B cell (primary cell): Measurements from ENCODE around the gene KIAA0232. TPM values are rescaled to one million over a fixed set of nuclear protein-coding genes. Genes with fewer than 3 reads are reported as not detected.

Experiments used
- ATAC-seq: fragments of 200-7000 bp; cut with Tn5 transposase; one replicate; pipeline ENCODE4 v1.10.0; 2021; ENCODE audit warnings: low read depth, mild to moderate bottlenecking, moderate number of reproducible peaks, moderate library complexity
- CTCF ChIA-PET: fragments of 350-600 bp; sonication (Branson Sonifier 250); formaldehyde crosslinking; loops from one replicate; lab custom pipeline; 2021; ENCODE audit warnings: antibody characterized with exemption, inconsistent platforms; lab: Charles Lee
- POLR2A ChIA-PET: fragments of 350-600 bp; sonication (Branson Sonifier 250); formaldehyde crosslinking; loops from one replicate; lab custom pipeline; 2021; ENCODE audit warnings: antibody characterized with exemption; lab: Charles Lee
- DNase-seq: peaks from one replicate; pipeline ENCODE4 v3.0.0; 2013
- H2AFZ ChIP-seq: 2 replicates; pipeline ENCODE4 v1.6.1; 2012; ENCODE audit warnings: mild to moderate bottlenecking, low read depth, low read length; ENCODE audit not compliant: insufficient read depth, poor library complexity, severe bottlenecking
- H3K27ac ChIP-seq, 2 donors: 1 replicate in 1 of 2; 2 replicates in 1 of 2; pipeline ENCODE4 v1.5.1; 2012 to 2013; ENCODE audit warnings: low read length in 2 of 2, mild to moderate bottlenecking in 2 of 2, moderate library complexity in 1 of 2
- H3K27me3 ChIP-seq, 4 experiments: fragments of 200-600 bp in 1 of 4; sonication (generic) in 1 of 4; replicated peaks in 1 of 4; 1 replicate in 2 of 4; 2 replicates in 2 of 4; pipeline versions ENCODE4 v1.6.1 to v1.7.0; 2013 to 2016; ENCODE audit warnings: low read length in 3 of 4, mild to moderate bottlenecking in 2 of 4, mixed read lengths in 1 of 4, moderate library complexity in 1 of 4; ENCODE audit not compliant: insufficient read depth in 4 of 4, control insufficient read depth in 3 of 4; ENCODE audit errors: control extremely low read depth in 1 of 4
- H3K36me3 ChIP-seq, 2 experiments: replicated peaks in 1 of 2; 1 replicate in 1 of 2; 2 replicates in 1 of 2; pipeline versions ENCODE4 v1.6.1 to v1.7.1; 2013; ENCODE audit warnings: low read length in 1 of 2; ENCODE audit not compliant: insufficient read depth in 2 of 2, control insufficient read depth in 1 of 2; ENCODE audit errors: control extremely low read depth in 1 of 2, extremely low read depth in 1 of 2
- H3K4me1 ChIP-seq, 2 donors: fragments of 200-600 bp in 1 of 2; sonication (generic) in 1 of 2; 1 replicate in 1 of 2; 2 replicates in 1 of 2; pipeline versions ENCODE4 v1.5.1 to v1.6.1; 2013 to 2017; ENCODE audit warnings: low read length in 2 of 2; ENCODE audit not compliant: control insufficient read depth in 2 of 2, insufficient read depth in 2 of 2
- H3K4me2 ChIP-seq: replicated peaks from 2 replicates; pipeline ENCODE3; 2012; ENCODE audit warnings: mild to moderate bottlenecking, low read depth, low read length; ENCODE audit not compliant: poor library complexity, severe bottlenecking
- H3K4me3 ChIP-seq, 5 experiments: fragments of 200-600 bp in 1 of 5; sonication (generic) in 1 of 5; 1 replicate in 3 of 5; 2 replicates in 2 of 5; pipeline versions ENCODE4 v1.5.1 to v1.7.0; 2011 to 2016; ENCODE audit warnings: low read length in 4 of 5, mild to moderate bottlenecking in 4 of 5, low read depth in 2 of 5, control low read depth in 1 of 5, moderate library complexity in 1 of 5; ENCODE audit not compliant: insufficient read depth in 1 of 5; ENCODE audit errors: control extremely low read depth in 1 of 5, extremely low read depth in 1 of 5
- H3K79me2 ChIP-seq: fragments of 200-600 bp; sonication (generic); one replicate; pipeline ENCODE4 v1.6.0; 2016; ENCODE audit warnings: low read length; ENCODE audit not compliant: control insufficient read depth, insufficient read depth
- H3K9ac ChIP-seq: fragments of 200-600 bp; sonication (generic); 2 replicates; pipeline ENCODE4 v1.6.1; 2017; ENCODE audit warnings: mild to moderate bottlenecking, low read length, moderate library complexity
- H3K9me3 ChIP-seq, 3 donors: one replicate each; pipeline versions ENCODE4 v1.6.1 to v1.7.1; 2013; ENCODE audit warnings: low read length in 2 of 3; ENCODE audit not compliant: control insufficient read depth in 2 of 3, insufficient read depth in 1 of 3; ENCODE audit errors: control extremely low read depth in 1 of 3
- H4K20me1 ChIP-seq: 2 replicates; pipeline ENCODE4 v1.6.0; 2012; ENCODE audit warnings: mild to moderate bottlenecking, low read length; ENCODE audit not compliant: insufficient read depth, control insufficient read depth, poor library complexity, severe bottlenecking
- H3K27ac Mint-ChIP-seq: one replicate; pipeline ENCODE4 v1.8.0; 2021; ENCODE audit warnings: mixed read lengths
- H3K27me3 Mint-ChIP-seq: one replicate; pipeline ENCODE4 v1.8.0; 2021; ENCODE audit warnings: mixed read lengths
- H3K4me1 Mint-ChIP-seq: one replicate; pipeline ENCODE4 v1.8.0; 2021; ENCODE audit warnings: mixed read lengths
- H3K4me3 Mint-ChIP-seq: one replicate; pipeline ENCODE4 v1.8.0; 2021; ENCODE audit warnings: mixed read lengths
- H3K9me3 Mint-ChIP-seq: one replicate; pipeline ENCODE4 v1.8.0; 2022; ENCODE audit warnings: mixed read lengths; ENCODE audit not compliant: insufficient read depth
- CTCF ChIP-seq: fragments of 200-600 bp; IDR thresholded peaks from one replicate; pipeline ENCODE4 v1.8.0; 2022; ENCODE audit warnings: antibody characterized with exemption, mild to moderate bottlenecking
- EZH2 ChIP-seq: IDR thresholded peaks from 2 replicates; pipeline ENCODE4 v1.6.1; 2012; ENCODE audit warnings: borderline replicate concordance, low read depth, mild to moderate bottlenecking, moderate library complexity, low read length; ENCODE audit not compliant: insufficient read depth, poor library complexity, severe bottlenecking
- WGBS: methylation state at CpG from one replicate; pipeline ENCODE4 v1.1.5; 2013; ENCODE audit warnings: missing lambda C conversion rate; ENCODE audit not compliant: insufficient coverage; 5-methylcytosine and 5-hydroxymethylcytosine counted together
- intact Hi-C: fragments of 100-400 bp; cut with micrococcal nuclease; formaldehyde crosslinking; loops from one replicate; pipeline ENCODE4 v1.10.0; 2022
- polyA plus RNA-seq: library from polyadenylated mRNA; depleted of rRNA; stranded (reverse); fragments of >200 nt; gene quantifications from 2 replicates; pipeline ENCODE4 v1.2.3, GENCODE V29; 2012
- total RNA-seq, 2 donors: library from RNA; stranded (reverse); fragments of 120-200 nt in 1 of 2; gene quantifications; 1 replicate in 1 of 2; 2 replicates in 1 of 2; pipeline versions ENCODE4 v1.2.3 to v1.2.4, GENCODE V29; 2013 to 2022

Gene KIAA0232
- total and polyA plus RNA-seq, 2 donors (not counting 1 experiment from before 2014, with no cell fraction given) = 2.9 to 20.8 TPM

DNA sequence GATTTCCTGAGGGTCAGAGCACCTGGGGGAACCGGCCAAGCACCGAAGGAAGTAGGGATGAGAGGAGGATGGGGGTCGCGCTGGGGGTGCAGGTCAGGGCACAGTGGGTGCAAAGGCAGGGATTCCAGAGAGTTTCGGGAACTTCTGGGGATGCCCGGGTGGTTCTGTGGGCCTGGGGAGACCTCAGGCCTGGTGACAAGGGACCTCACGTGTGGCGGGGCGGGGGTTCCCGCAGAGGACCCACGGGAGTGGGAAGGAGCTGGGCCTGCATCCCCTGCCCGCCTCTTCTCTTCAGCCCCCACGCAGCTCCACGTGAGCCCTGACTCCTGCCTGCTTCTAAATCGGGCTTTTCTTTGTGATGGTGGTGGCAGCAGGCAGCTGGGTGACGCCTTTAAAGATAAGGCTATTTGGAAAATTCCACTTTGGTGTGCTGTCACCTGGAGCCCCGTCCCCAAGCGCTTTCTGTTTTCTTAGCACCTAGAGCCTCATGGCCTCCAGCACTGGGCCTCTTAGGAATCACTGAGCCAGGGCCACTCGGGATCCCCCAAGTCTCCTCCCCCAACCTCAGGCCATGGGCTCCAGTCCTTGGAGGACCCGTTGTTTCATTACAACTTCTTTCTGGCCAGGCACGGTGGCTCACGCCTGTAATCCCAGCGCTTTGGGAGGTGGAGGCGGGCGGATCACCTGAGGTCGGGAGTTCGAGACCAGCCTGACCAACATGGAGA, 120.0 kb downstream of the KIAA0232 start:
- Histone ChIP-seq H3K79me2 (no peaks in the 10 kb centered on the region), H3K9me3 (no peaks in the 10 kb centered on the region), H3K9ac (no peak overlapping the region), H3K36me3 (no peaks in the 10 kb centered on the region), H3K27ac (no peak overlapping the region), H4K20me1 (no peaks in the 10 kb centered on the region), H3K27me3 (peaks cover 0 to 3% (median 0%) of the 10 kb centered on the region in 4 experiments), H3K4me1 (peaks cover 0 to 3% of the 10 kb centered on the region in 2 donors), H2AFZ (no peak overlapping the region), H3K4me3 (no peak overlapping the region), H3K4me2 (no peak overlapping the region)
- intact Hi-C loops = no loop called here
- Mint-ChIP-seq H3K9me3 (no peaks in the 10 kb centered on the region), H3K4me1 (peaks cover 4% of the 10 kb centered on the region), H3K27ac (no peak overlapping the region), H3K4me3 (no peak overlapping the region), H3K27me3 (peaks cover 5% of the 10 kb centered on the region)
- ATAC-seq = no peak
- no peak for DNase-seq
- ChIA-PET POLR2A (no interaction called here), CTCF (no interaction called here)
- TF ChIP-seq EZH2 = no peak
- no peak for TF ChIP-seq CTCF
- WGBS = 84% methylated on average over 26 of the region's 27 CpGs
